ENCODE results near the gene CDH4.

The CDH4 gene

GRCh38 chr20:61361501-61361900, 109.4 kb downstream of the CDH4 start:
- DNase-seq = no peak

- DNase-seq = no peak
Measured at GRCh38 chr20:61364147-61364546, 112.1 kb downstream of the CDH4 start.

- DNase-seq = no peak
Measured at GRCh38 chr20:61366914-61367313, 114.9 kb downstream of the CDH4 start.

- no peak for DNase-seq
Measured at GRCh38 chr20:61369731-61370520, 117.9 kb downstream of the CDH4 start.

- DNase-seq = no peak
Measured at GRCh38 chr20:61370841-61371303, 118.8 kb downstream of the CDH4 start.

GRCh38 chr20:61371501-61372136, 119.6 kb downstream of the CDH4 start:
- DNase-seq = no peak

- no peak for DNase-seq
Measured at GRCh38 chr20:61372137-61373054, 120.3 kb downstream of the CDH4 start.

GRCh38 chr20:61373055-61373399, 121.0 kb downstream of the CDH4 start:
- no peak for DNase-seq

- no peak for DNase-seq
Measured at GRCh38 chr20:61373956-61374545, 122.0 kb downstream of the CDH4 start.

GRCh38 chr20:61376541-61377240, 124.6 kb downstream of the CDH4 start:
- no peak for DNase-seq

- DNase-seq = no peak
Measured at GRCh38 chr20:61378694-61379355, 126.8 kb downstream of the CDH4 start.

GRCh38 chr20:61379898-61380544, 128.0 kb downstream of the CDH4 start:
- no peak for DNase-seq

GRCh38 chr20:61380545-61380915, 128.5 kb downstream of the CDH4 start:
- DNase-seq = no peak

GRCh38 chr20:61382194-61382593, 130.1 kb downstream of the CDH4 start:
- no peak for DNase-seq

- no peak for DNase-seq
Measured at GRCh38 chr20:61385296-61385695, 133.2 kb downstream of the CDH4 start.

GRCh38 chr20:61385731-61386130, 133.7 kb downstream of the CDH4 start:
- no peak for DNase-seq

- no peak for DNase-seq
Measured at GRCh38 chr20:61387204-61387953, 135.3 kb downstream of the CDH4 start.

- no peak for DNase-seq
Measured at GRCh38 chr20:61387954-61388348, 135.9 kb downstream of the CDH4 start.

- no peak for DNase-seq
Measured at GRCh38 chr20:61389077-61389476, 137.0 kb downstream of the CDH4 start.

- no peak for DNase-seq
Measured at GRCh38 chr20:61391185-61391584, 139.1 kb downstream of the CDH4 start.

All from SIG-M5 (cell line).